22Rv1 (cell line): Measurements from ENCODE around the gene KCNG2.

Source experiments
- ZFX ChIP-seq: fragments of 450-650 bp; IDR thresholded peaks from 2 replicates; pipeline ENCODE4 v1.6.1; 2017; ENCODE audit warnings: antibody characterized with exemption, borderline replicate concordance
- TF ChIP-seq, protein P1 (sequence below): fragments of 450-650 bp; IDR thresholded peaks from 2 replicates; pipeline ENCODE4 v1.5.1; 2017; ENCODE audit warnings: mild to moderate bottlenecking

DNA sequence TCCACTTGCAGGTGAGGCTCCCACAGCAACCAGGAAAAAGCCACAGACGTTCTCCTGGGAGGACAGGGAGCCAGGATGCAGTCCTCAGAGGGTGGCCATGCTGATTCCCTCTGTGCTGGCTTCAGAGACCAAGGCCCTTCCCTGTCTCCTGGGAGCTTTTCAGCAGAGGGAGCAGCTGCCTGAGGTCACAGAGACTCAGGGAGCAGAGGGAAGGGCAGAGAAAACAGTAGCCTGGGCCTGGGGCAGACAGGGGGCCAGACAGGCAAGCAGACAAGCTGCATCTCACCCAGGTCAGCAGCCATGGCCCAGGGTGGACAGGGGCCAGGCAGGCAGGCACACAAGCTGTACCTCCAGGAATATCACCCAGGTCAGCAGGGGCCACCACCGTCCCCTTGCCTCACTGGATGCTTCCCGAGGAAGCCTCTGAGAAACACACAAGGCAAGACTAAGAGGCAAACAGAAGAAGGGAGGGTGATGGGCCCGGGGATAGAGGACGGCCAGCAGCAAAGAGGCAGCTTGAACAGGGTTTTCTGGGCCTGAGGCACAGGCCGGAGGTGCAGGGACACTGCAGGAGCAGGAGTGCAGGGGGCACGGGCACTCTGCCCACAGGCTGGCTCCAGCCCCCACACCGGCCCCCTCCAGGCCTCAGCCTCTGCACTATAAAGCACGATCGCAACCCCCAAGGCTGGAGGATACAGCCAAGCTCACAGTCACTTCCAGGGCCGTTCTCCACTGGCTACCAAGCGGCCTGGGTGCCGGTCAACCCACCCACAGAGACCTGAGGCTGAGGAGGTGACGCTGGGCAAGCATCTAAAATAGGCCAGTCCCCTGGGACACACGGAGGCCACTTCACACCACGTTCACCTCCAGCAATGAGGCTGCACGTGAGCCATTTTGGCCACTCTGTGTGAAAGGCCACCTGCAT is 147.6 kb downstream of the KCNG2 start:
- TF ChIP-seq, protein P1, sequence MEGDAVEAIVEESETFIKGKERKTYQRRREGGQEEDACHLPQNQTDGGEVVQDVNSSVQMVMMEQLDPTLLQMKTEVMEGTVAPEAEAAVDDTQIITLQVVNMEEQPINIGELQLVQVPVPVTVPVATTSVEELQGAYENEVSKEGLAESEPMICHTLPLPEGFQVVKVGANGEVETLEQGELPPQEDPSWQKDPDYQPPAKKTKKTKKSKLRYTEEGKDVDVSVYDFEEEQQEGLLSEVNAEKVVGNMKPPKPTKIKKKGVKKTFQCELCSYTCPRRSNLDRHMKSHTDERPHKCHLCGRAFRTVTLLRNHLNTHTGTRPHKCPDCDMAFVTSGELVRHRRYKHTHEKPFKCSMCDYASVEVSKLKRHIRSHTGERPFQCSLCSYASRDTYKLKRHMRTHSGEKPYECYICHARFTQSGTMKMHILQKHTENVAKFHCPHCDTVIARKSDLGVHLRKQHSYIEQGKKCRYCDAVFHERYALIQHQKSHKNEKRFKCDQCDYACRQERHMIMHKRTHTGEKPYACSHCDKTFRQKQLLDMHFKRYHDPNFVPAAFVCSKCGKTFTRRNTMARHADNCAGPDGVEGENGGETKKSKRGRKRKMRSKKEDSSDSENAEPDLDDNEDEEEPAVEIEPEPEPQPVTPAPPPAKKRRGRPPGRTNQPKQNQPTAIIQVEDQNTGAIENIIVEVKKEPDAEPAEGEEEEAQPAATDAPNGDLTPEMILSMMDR: no peak
- TF ChIP-seq ZFX: no peak
